HG03469 (cell line): ENCODE results near the gene FBXW5.

Experiments used
- ATAC-seq: cut with Tn5 transposase; IDR thresholded peaks from one replicate; pipeline ENCODE4 v1.9.1; 2021; ENCODE audit warnings: mild to moderate bottlenecking, moderate library complexity, moderate number of reproducible peaks; ENCODE audit not compliant: unreplicated experiment

FBXW5 gene

GRCh38 chr9:136962163-136962562, 17.6 kb upstream of the FBXW5 start:
- no peak for ATAC-seq

- ATAC-seq = no peak
Observed at GRCh38 chr9:136961279-136962065, 16.9 kb upstream of the FBXW5 start.

GRCh38 chr9:136960938-136961275, 16.4 kb upstream of the FBXW5 start:
- no peak for ATAC-seq

GRCh38 chr9:136960212-136960937, 15.8 kb upstream of the FBXW5 start:
- ATAC-seq = no peak

- ATAC-seq = no peak
Observed at GRCh38 chr9:136958898-136959850, 14.6 kb upstream of the FBXW5 start.

- no peak for ATAC-seq
Observed at GRCh38 chr9:136958473-136958872, 13.9 kb upstream of the FBXW5 start.

DNA sequence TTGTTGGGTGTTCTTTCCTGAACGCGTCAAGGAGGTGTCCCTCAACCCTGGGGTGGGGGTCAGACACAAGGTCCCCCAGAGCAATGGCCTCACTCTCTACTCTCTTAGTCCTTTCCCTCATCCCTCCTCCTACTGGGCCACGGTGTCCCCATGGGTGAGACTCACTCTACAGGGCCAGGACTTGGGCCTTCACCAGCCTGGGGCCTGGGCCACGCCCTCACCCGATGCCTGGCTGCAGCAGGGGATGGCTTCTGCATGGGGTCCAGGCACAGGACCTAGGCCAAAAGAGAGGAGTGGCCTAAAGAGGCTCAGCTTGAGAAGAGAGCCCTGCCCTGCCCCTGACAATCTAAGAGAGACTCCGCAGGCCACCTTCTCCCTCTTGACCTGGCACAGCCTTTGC, 13.4 kb upstream of the FBXW5 start:
- no peak for ATAC-seq

DNA sequence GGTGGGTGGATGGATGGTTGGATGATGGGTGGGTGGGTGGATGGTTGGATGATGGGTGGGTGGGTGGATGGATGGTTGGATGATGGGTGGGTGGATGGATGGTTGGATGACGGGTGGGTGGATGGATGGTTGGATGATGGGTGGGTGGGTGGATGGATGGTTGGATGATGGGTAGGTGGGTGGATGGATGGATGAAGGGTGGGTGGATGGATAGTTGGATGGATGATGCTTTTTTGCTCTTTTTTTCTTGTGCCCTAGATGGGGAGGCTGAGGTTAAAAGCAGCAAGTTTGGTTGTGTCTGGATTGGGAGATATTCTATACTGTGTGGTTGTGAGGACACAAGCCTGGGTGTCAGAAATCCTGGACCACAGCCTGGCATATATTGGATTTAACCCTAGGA, 12.9 kb upstream of the FBXW5 start:
- no peak for ATAC-seq

- no peak for ATAC-seq
Observed at GRCh38 chr9:136956604-136957003, 12.1 kb upstream of the FBXW5 start.

DNA sequence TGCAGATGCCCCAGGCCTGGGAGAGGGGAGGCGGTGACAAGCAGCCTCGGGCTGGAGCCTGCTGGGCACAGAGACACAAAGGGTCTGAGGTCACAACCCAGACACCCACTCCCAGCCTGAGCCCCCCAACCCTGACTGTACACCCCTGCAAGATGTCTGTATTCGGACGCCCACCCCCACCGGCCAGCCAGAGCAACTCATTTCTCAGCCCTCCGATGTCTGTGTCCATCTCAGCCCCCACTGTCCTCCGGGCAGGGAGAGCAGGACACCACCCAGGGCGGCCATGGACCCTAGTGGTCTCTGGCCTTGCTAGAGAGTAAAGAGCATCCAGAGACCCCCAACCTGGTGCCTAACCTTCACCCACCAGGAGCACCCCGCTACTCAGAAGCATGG, 11.4 kb upstream of the FBXW5 start:
- no peak for ATAC-seq

DNA sequence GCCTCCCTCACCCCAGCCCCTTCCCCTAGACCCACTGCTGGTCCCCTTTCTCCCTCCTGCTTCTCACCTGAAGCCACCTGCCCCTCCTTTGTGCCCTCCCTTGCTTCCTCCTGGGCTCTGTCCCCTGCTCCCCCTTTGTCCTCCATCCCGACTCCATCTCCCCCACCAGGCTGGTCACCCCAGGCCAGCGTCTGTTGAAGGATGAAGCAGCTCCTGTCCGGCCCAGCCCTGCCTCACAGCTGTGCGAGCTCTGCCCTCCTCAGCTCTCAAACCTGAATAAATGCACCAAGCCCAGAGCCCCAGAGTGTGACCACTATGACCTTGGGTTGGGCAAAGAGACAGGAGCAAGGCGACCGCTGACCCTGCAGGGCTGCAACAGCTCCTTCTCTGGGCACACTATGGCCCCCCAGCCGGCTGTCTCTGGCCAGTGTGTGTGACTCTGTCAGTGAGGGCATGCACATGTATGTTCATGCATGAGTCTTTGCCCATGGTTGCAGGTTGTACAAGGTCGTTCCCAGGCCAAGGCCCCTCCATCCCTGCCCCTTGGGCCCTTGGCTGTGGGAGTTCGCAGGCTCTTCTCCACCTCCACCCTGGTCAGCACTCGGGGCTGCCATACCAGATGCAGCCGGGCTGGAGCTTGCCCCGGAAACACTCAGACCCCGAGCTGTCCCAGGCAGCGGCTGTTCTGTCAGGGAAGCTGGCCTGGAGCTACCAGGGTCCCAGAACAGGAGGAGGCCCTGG, 10.8 kb upstream of the FBXW5 start:
- no peak for ATAC-seq

- no peak for ATAC-seq
Observed at GRCh38 chr9:136954270-136955083, 9.9 kb upstream of the FBXW5 start.

- ATAC-seq = no peak
Observed at GRCh38 chr9:136953771-136954269, 9.3 kb upstream of the FBXW5 start.

GRCh38 chr9:136952876-136953770, 8.6 kb upstream of the FBXW5 start:
- ATAC-seq = no peak

- ATAC-seq = no peak
Observed at GRCh38 chr9:136952321-136952850, 7.8 kb upstream of the FBXW5 start.

- ATAC-seq = no peak
Observed at GRCh38 chr9:136951541-136952320, 7.2 kb upstream of the FBXW5 start, which contains the start of gene LCN12. LCN12 (plus strand) TSS chr9:136952273; CDS start chr9:136952328, 55 bp downstream.

- ATAC-seq = no peak
Observed at GRCh38 chr9:136950656-136951276, 6.2 kb upstream of the FBXW5 start.
